ENCODE measurements around the gene CABLES1. TPM values are rescaled to one million over a fixed set of nuclear protein-coding genes. Genes with fewer than 3 reads are reported as not detected.
"Not testable (repeated sequence)": the region's sequence is repeated elsewhere in the genome, so short reads cannot be mapped to it uniquely, and the experiment has no call there.

Gene CABLES1
- polyA plus RNA-seq, 1 experiment: 5.4 TPM

DNA sequence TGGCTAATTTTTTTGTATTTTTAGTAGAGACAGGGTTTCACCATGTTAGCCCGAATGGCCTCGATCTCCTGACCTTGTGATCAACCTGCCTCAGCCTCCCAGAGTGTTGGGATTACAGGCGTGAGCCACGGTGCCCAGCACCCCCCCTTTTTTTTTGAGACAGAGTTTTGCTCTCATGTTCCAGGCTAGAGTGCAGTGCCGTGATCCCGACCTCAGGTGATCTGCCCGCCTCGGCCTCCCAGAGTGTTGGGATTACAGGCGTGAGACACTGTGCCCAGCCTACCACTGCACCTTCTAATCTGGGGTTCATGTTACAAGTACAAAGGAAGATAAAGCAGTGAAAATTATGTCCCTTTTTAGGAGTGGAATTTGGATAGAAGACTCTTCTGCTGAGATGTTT lies 41.5 kb upstream of the CABLES1 start:
- Histone ChIP-seq H3K4me3 (ENCODE audit: low read depth, low read length) (no peak overlapping the region), H3K36me3 (ENCODE audit: control insufficient read depth, insufficient read depth, low read length) (no peaks in the 10 kb centered on the region), H3K27me3 (ENCODE audit: control insufficient read depth, insufficient read depth, low read length) (no peaks in the 10 kb centered on the region)
- CTCF ChIA-PET: no interaction called here
- TF ChIP-seq, protein P1, sequence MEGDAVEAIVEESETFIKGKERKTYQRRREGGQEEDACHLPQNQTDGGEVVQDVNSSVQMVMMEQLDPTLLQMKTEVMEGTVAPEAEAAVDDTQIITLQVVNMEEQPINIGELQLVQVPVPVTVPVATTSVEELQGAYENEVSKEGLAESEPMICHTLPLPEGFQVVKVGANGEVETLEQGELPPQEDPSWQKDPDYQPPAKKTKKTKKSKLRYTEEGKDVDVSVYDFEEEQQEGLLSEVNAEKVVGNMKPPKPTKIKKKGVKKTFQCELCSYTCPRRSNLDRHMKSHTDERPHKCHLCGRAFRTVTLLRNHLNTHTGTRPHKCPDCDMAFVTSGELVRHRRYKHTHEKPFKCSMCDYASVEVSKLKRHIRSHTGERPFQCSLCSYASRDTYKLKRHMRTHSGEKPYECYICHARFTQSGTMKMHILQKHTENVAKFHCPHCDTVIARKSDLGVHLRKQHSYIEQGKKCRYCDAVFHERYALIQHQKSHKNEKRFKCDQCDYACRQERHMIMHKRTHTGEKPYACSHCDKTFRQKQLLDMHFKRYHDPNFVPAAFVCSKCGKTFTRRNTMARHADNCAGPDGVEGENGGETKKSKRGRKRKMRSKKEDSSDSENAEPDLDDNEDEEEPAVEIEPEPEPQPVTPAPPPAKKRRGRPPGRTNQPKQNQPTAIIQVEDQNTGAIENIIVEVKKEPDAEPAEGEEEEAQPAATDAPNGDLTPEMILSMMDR (IDR thresholded peaks at IDR 0.05; ENCODE audit: insufficient read depth, low read depth, low read length): no peak
- no peak for DNase-seq (ENCODE audit: low read depth)
- POLR2A ChIA-PET: no interaction called here

DNA sequence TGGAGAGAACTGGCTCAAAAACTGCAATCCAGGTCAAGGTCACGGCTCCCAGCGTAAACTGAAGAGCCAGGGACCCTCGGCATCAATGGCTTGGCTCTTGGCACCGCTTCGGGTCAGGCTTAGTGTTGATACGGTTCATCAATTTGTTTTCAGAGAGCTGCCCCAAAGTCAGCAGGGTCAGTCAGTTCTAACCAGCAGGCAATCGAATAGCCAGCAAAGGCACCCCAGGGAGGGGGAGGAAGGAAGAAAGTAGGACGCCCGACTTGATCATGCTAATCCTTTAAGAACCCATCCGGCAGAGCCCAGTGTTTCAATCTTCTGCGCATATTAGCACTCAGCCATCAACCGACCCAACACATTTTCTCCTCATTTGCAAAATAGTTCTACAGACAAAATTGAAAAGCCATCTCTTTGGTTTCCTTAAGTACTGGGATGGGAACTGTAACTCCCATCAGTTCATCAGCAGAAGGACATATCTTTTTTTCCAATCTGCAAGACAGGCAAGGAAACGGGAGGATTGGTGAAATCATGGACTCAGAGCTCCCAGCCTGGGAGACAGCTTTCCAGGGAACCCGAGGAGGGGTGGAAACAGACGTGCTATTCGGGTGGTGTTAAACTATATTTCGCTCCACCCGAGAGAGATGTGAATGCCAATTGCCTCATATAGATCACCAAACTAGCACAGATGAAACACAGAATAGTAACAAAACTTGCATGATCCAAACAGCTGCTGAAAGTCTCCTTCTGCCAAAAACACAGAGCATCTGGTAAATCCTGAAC lies 40.7 kb upstream of the CABLES1 start:
- no peak for DNase-seq (ENCODE audit: low read depth)
- H3K27me3 ChIP-seq (ENCODE audit: control insufficient read depth, insufficient read depth, low read length): no peaks in the 10 kb centered on the region
- H3K36me3 ChIP-seq (ENCODE audit: control insufficient read depth, insufficient read depth, low read length): no peaks in the 10 kb centered on the region
- POLR2A ChIA-PET: no interaction called here
- TF ChIP-seq, protein P1 (IDR thresholded peaks at IDR 0.05; ENCODE audit: insufficient read depth, low read depth, low read length): no peak
- H3K4me3 ChIP-seq (ENCODE audit: low read depth, low read length): no peak overlapping the region
- CTCF ChIA-PET: interaction anchor here (3.1 kb wide), 1 partner anchor 12 kb away, joined by 13 read pairs; no protein-coding TSS in a partner anchor

DNA sequence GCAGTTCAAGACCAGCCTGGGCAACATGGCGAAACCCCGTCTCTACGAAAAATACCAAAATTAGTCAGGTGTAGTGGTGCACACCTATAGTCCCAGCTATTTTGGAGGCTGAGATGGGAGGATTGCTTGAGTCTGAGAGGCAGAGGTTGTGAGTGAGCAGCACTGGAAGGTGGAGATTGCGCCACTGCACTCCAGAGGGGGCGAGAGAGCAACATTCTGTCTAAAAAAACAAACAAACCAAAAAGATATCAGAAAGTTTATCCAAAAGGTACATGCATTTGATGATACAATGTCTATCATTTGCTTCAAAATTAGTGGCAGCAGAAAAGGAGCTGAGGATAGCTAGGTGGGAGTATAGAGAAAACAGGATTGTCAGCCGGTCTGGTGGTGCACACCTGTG lies 39.8 kb upstream of the CABLES1 start:
- ChIA-PET POLR2A (no interaction called here), CTCF (interaction anchor here (3.1 kb wide), 1 partner anchor 11 kb away, joined by 13 read pairs; no protein-coding TSS in a partner anchor)
- DNase-seq (ENCODE audit: low read depth): no peak
- H3K27me3 ChIP-seq (ENCODE audit: control insufficient read depth, insufficient read depth, low read length): no peaks in the 10 kb centered on the region
- TF ChIP-seq, protein P1 (IDR thresholded peaks at IDR 0.05; ENCODE audit: insufficient read depth, low read depth, low read length): no peak
- H3K36me3 ChIP-seq (ENCODE audit: control insufficient read depth, insufficient read depth, low read length): no peaks in the 10 kb centered on the region
- no peak overlapping the region for H3K4me3 ChIP-seq (ENCODE audit: low read depth, low read length)

DNA sequence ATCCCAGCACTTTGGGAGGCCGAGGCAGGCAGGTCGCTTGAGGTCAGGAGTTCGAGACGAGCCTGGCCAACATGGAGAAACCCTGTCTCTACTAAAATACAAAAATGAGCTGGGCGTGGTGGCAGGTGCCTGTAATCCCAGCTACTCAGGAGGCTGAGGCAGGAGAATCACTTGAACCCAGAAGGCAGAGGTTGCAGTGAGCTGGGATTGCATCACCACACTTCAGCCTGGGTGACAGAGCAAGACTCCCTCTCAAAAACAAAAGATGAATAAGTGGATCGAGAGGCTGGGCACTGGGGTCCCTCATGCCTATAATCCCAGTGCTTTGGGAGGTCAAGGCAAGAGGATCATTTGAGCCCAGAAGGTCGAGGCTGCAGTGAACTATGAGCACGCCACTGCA lies 38.3 kb upstream of the CABLES1 start:
- H3K27me3 ChIP-seq (ENCODE audit: control insufficient read depth, insufficient read depth, low read length); H3K36me3 ChIP-seq (ENCODE audit: control insufficient read depth, insufficient read depth, low read length); DNase-seq (ENCODE audit: low read depth); H3K4me3 ChIP-seq (ENCODE audit: low read depth, low read length); POLR2A ChIA-PET: not testable (repeated sequence)
- CTCF ChIA-PET: interaction anchor here (3.1 kb wide), 1 partner anchor 9 kb away, joined by 13 read pairs; no protein-coding TSS in a partner anchor

DNA sequence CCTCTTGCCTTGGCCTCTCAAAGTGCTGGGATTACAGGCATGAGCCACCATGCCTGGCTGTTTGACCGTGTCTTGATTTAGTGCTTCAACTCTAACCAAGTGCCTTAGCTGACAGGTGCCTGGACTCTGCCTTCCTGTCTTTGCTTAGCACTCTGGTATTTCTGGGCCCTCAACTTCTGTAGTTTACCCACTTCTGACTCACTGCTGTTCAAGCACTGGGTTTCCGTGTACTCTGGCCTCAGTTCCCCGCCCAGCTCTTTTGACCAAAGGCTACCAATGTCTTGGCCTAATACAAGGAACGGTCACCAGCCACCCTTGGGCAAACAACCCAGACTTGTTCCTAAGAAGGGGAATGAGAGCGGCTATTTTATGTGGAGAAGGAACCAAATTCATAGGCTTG lies 35.7 kb upstream of the CABLES1 start:
- ChIA-PET POLR2A (no interaction called here), CTCF (no interaction called here)
- TF ChIP-seq, protein P1 (IDR thresholded peaks at IDR 0.05; ENCODE audit: insufficient read depth, low read depth, low read length): no peak
- no peaks in the 10 kb centered on the region for H3K36me3 ChIP-seq (ENCODE audit: control insufficient read depth, insufficient read depth, low read length)
- H3K27me3 ChIP-seq (ENCODE audit: control insufficient read depth, insufficient read depth, low read length): no peaks in the 10 kb centered on the region
- no peak overlapping the region for H3K4me3 ChIP-seq (ENCODE audit: low read depth, low read length)
- no peak for DNase-seq (ENCODE audit: low read depth)
